GM10847 (cell line): ENCODE measurements around the gene CCNB3.

Experiments
- POLR2A ChIP-seq: IDR thresholded peaks from 2 replicates; pipeline ENCODE4 v1.6.1; 2011; ENCODE audit not compliant: insufficient read length; ENCODE audit errors: extremely low read depth

CCNB3 gene, protein sequence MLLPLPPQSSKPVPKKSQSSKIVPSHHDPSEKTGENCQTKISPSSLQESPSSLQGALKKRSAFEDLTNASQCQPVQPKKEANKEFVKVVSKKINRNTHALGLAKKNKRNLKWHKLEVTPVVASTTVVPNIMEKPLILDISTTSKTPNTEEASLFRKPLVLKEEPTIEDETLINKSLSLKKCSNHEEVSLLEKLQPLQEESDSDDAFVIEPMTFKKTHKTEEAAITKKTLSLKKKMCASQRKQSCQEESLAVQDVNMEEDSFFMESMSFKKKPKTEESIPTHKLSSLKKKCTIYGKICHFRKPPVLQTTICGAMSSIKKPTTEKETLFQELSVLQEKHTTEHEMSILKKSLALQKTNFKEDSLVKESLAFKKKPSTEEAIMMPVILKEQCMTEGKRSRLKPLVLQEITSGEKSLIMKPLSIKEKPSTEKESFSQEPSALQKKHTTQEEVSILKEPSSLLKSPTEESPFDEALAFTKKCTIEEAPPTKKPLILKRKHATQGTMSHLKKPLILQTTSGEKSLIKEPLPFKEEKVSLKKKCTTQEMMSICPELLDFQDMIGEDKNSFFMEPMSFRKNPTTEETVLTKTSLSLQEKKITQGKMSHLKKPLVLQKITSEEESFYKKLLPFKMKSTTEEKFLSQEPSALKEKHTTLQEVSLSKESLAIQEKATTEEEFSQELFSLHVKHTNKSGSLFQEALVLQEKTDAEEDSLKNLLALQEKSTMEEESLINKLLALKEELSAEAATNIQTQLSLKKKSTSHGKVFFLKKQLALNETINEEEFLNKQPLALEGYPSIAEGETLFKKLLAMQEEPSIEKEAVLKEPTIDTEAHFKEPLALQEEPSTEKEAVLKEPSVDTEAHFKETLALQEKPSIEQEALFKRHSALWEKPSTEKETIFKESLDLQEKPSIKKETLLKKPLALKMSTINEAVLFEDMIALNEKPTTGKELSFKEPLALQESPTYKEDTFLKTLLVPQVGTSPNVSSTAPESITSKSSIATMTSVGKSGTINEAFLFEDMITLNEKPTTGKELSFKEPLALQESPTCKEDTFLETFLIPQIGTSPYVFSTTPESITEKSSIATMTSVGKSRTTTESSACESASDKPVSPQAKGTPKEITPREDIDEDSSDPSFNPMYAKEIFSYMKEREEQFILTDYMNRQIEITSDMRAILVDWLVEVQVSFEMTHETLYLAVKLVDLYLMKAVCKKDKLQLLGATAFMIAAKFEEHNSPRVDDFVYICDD (N-terminal part only)

DNA sequence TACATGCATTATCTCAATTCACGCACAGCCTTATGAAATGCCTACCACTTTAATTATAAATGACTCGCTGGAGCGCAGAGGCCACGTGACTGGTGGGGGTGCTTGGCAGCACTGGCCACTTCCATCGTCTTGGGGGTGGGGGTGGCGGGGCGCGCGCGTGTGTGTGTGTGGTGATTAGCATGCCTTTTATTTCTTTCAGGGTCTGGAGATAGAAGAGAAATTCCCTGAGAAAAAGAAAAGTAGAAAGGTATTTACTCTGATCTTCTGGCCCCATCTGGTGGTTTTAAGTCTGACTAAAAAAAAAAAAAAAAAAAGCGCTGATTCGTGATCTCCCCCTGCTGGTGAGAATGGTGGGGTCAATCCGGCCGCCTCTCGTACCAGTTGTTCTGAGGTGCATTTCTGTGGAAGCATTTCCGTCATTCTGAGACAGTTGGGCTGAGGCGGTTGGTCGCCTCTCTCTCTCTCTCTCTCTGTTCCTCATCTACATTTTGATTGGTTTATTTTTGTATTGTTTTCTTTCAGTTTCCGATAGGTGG, at the start of gene CCNB3:
TSS of gene CCNB3 (plus strand) at position 402 of the 536 bp plus-strand sequence. CDS start 80,399 bp downstream, outside the sequence.
- TF ChIP-seq POLR2A: no peak

- no peak for TF ChIP-seq POLR2A
Observed at GRCh38 chrX:50157545-50158135, 46.9 kb upstream of the CCNB3 start.

GRCh38 chrX:50158593-50158992, 46.0 kb upstream of the CCNB3 start:
- TF ChIP-seq POLR2A: no peak

DNA sequence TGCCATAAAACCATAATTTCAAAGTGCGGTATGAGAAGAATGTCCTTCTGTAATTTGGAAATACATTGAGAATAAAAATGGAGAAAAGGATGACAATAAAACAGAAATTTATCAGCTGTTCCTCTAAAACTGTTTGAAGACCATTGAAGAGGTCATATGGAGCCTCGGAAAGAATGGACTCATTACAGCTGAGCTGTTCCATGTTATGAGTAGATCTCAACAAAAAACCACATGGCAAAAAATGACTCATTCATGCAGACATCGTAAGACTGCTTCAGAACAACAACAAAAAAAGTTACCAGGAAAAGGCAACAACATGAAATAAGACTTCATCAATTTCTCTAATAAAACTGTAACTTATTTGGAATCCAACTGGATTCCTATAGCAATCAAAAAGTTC, 43.4 kb upstream of the CCNB3 start:
- TF ChIP-seq POLR2A: no peak

- no peak for TF ChIP-seq POLR2A
Observed at GRCh38 chrX:50165727-50166126, 38.8 kb upstream of the CCNB3 start.

- TF ChIP-seq POLR2A: no peak
Observed at GRCh38 chrX:50167366-50167765, 37.2 kb upstream of the CCNB3 start.

GRCh38 chrX:50168241-50168687, 36.3 kb upstream of the CCNB3 start:
- no peak for TF ChIP-seq POLR2A

GRCh38 chrX:50169717-50170116, 34.8 kb upstream of the CCNB3 start:
- no peak for TF ChIP-seq POLR2A

DNA sequence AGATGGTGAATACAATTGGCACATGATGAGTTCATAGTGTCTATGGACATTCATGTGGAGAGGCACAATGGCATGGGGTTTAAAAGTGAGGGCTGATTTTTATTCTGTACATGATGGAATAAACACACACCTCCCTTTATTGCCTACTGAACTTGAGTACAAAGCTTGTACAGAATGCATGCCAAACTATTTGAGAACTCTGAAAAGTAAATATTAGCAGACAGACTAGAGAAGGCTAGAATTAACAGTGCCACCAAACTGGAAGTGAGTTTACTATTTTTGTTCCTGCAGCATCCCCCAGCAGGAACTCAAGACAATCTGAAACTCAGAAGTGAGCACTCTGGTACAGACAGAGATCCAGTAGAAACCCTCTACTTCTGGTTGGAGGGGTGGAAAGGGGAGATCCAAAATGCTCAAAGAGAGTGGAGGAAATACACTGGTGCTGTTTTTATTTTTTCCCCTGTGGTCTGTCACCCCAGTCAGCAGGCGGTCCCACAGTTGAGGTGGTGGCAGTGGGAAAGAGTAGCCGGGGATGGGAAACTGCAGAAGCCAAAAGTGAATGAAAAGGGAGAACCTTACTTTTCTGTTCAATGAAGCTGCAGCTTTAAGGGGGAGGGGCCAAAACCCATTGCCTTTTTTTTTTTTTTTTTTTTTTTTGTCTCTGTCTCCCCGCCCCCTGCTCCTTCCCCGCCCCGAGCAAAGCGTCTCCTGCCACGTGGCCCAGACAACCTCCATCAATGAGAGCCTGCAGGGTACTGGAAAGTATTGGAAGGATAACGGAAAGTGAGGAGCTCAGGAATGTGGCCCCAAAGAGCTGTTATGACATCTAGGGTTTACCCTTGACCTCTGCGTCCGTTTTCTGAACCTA, 24.3 kb upstream of the CCNB3 start:
- TF ChIP-seq POLR2A: no peak

DNA sequence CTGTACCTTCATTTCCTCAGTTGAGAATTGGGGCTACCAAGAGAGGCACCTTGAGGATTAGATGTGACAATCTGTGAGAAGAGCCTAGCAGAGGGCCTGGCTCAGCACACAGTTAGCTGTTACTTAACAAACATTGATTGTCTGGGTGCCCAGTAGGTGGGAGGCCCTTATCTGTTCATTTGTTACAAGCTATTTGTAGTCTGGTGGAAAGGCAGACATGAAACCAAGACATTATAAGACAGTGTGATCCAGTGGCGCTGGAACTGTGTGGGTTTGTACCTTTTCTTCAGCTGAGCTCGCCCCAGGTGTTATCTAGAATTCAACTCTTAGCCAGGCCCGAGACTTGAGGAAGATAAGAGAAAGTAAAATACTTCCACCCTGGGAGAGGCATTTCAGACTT, 20.7 kb upstream of the CCNB3 start:
- no peak for TF ChIP-seq POLR2A

DNA sequence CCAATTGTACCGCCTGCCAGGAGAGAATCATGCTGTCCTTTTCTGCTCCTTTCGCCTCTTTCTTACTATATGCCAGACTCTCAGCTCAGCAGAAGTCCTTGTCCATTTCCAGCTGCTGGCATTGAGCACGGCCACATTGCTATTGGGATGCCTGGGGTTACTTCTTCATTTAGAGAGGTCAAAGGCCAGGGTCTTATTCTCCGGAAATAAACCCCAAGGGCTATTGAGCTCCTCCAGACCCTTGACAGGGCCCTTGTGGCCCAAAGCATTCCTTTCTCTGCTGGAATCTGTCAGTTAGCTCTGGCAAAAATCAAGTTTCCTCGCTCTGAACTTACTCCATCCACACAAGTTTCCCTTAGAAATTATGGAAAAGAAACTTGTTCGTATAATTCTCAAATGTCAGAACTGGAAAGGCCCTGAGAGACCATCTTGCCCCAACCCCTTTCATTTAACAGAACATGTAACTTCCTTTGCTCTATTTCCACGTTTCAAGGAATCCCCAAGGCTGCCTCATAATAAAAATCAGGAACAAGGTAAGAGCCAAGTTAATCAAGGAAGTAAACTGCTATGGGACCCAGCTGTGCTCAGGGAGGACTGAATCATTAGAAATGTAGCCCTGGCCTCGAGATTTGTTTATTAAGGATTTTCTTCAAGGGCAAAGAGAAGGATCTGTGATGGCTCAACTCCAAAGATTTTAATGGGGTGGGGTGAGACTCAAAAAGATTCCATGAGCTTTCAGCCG, 15.5 kb upstream of the CCNB3 start:
- TF ChIP-seq POLR2A: no peak

DNA sequence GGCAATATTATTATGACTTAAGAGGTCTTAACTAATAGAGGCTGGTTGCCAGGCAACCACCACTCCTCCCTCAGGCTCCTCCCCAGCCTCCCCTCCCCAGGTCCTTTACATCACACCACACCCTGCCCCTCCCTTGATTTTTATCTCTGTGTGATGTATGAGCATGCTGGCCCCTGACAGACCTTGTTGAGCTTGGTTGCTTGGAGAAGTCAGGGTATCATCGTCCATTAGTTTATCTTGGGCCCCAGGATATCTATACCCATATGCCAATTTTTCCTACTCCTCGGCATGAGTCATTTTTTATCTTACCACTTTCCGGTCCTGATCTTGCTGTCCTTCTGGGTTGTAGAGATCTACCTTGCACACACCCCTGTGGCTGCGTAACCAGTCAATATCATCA, 6.2 kb upstream of the CCNB3 start:
- TF ChIP-seq POLR2A: no peak

- TF ChIP-seq POLR2A: no peak
Observed at GRCh38 chrX:50200907-50201306, 3.7 kb upstream of the CCNB3 start, which contains the start of gene AKAP4. Gene AKAP4, minus strand, starts transcription at chrX:50201007. Its CDS starts 118 bp downstream, at chrX:50200889.

DNA sequence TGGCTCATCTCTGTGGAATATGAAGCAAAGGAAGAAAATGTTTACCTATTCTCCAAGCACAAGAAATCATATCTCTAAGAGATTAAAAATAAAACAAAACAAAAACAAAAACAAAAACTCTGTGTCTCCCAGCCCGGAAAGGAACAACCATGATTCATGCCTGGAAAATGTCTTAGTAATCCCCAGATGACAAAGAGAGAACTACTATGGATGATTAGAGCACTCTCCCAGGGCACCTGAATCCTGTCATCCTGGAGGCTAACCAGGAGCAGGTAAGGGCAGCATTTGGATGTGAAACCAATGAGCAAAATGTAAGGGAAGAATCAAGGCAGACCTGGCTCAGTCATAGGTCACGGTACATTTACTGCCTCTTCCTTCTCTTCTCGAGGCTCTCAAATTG, 2.0 kb upstream of the CCNB3 start:
- TF ChIP-seq POLR2A: no peak
